Measurements from ENCODE around the gene GBX2.

GRCh38 chr2:236173729-236174607, 5.8 kb upstream of the GBX2 start:
- no peak for TF ChIP-seq CTCF (IDR thresholded peaks at IDR 0.05)
- no peak for TF ChIP-seq POLR2A (IDR thresholded peaks at IDR 0.05)

Data from lower leg skin (tissue), 3 donors.